ACHN (cell line): ENCODE data around the gene CTRL.
"Not testable (repeated sequence)": the region's sequence is repeated elsewhere in the genome, so short reads cannot be mapped to it uniquely, and the experiment has no call there.

Experiments used
- DNase-seq: peaks from one replicate; pipeline ENCODE4 v3.0.0-alpha.2; 2015
- in situ Hi-C: cut with HindIII; loops from 2 replicates; pipeline ENCODE4 v1.10.0; 2017; ENCODE audit warnings: low sequenced_read_pairs, low pct_ligation_motif_present, low pct_unique_long_range_greater_than_20kb

CTRL gene

GRCh38 chr16:67930678-67931211 lies 917 bp downstream of the CTRL start:
- DNase-seq, result no peak
- in situ Hi-C loops, result no loop called here

- DNase-seq, result no peak
- in situ Hi-C loops, result no loop called here
Observed at GRCh38 chr16:67930191-67930590, 1.5 kb downstream of the CTRL start.

- peak; percentile 80 for DNase-seq
- in situ Hi-C loops, result no loop called here
Observed at GRCh38 chr16:67928561-67929364, 2.9 kb downstream of the CTRL start.

GRCh38 chr16:67928147-67928546 lies 3.5 kb downstream of the CTRL start:
- in situ Hi-C loops, result no loop called here
- DNase-seq, result no peak

- DNase-seq, result no peak
- in situ Hi-C loops, result no loop called here
Observed at GRCh38 chr16:67927131-67927941, 4.3 kb downstream of the CTRL start.

- in situ Hi-C loops, result no loop called here
- DNase-seq, result no peak
Observed at GRCh38 chr16:67926181-67926750, 5.4 kb downstream of the CTRL start.

GRCh38 chr16:67924140-67924906 lies 7.3 kb downstream of the CTRL start:
- no peak for DNase-seq
- in situ Hi-C loops, result no loop called here

GRCh38 chr16:67923414-67924116 lies 8.1 kb downstream of the CTRL start:
- DNase-seq, result no peak
- in situ Hi-C loops, result no loop called here

- DNase-seq, result no peak
- in situ Hi-C loops, result no loop called here
Observed at GRCh38 chr16:67922740-67923139, 8.9 kb downstream of the CTRL start.

GRCh38 chr16:67922221-67922620 lies 9.4 kb downstream of the CTRL start:
- no peak for DNase-seq
- in situ Hi-C loops, result no loop called here

GRCh38 chr16:67919622-67920221 lies 11.9 kb downstream of the CTRL start:
- in situ Hi-C loops, result no loop called here
- no peak for DNase-seq

GRCh38 chr16:67917852-67918236 lies 13.8 kb downstream of the CTRL start:
- in situ Hi-C loops, result no loop called here
- DNase-seq, result peak; percentile 85

GRCh38 chr16:67917140-67917851 lies 14.4 kb downstream of the CTRL start:
- in situ Hi-C loops, result no loop called here
- no peak for DNase-seq

- DNase-seq, result no peak
- in situ Hi-C loops, result no loop called here
Observed at GRCh38 chr16:67915831-67916723, 15.6 kb downstream of the CTRL start.

- in situ Hi-C loops, DNase-seq: not testable (repeated sequence)
Observed at GRCh38 chr16:67915496-67915769, 16.2 kb downstream of the CTRL start.

- no peak for DNase-seq
- in situ Hi-C loops, result no loop called here
Observed at GRCh38 chr16:67914758-67915495, 16.7 kb downstream of the CTRL start.
